PC-3 (cell line): ENCODE measurements around the gene FAM180B. TPM values are rescaled to one million over a fixed set of nuclear protein-coding genes. Genes with fewer than 3 reads are reported as not detected.

ENCODE experiments used
- ATAC-seq: fragments of 200-7000 bp; cut with Tn5 transposase; 2 replicates; pipeline ENCODE4 v1.9.1; 2020; ENCODE audit warnings: mild to moderate bottlenecking, moderate library complexity
- BruUV-seq: library from RNA; stranded (reverse); fragments of 400-500 nt; replicated peaks from 2 replicates; lab custom pipeline; 2021; lab: Mats Ljungman, UMichigan
- CTCF ChIA-PET: fragments of 300-600 bp; sonication (Branson Sonifier 250); formaldehyde crosslinking; loops from one replicate; lab custom pipeline; 2022; ENCODE audit warnings: antibody characterized with exemption; lab: Charles Lee
- POLR2A ChIA-PET: fragments of 300-600 bp; sonication (Branson Sonifier 250); formaldehyde crosslinking; loops from one replicate; lab custom pipeline; 2022; ENCODE audit warnings: antibody characterized with exemption; ENCODE audit not compliant: unreplicated experiment; lab: Charles Lee
- DNase-seq: peaks from one replicate; pipeline ENCODE4 v3.0.0-alpha.2; 2015
- H2AFZ ChIP-seq: fragments of 300-600 bp; sonication (generic); 2 replicates; pipeline ENCODE4 v1.6.0; 2016; ENCODE audit warnings: antibody characterized with exemption, low read length
- H3F3A ChIP-seq: fragments of 300-600 bp; sonication (generic); one replicate; pipeline ENCODE4 v1.6.0; 2017; ENCODE audit warnings: antibody characterized with exemption, low read length, control low read depth, mild to moderate bottlenecking; ENCODE audit not compliant: unreplicated experiment
- H3K27ac ChIP-seq: fragments of 300-600 bp; sonication (generic); 2 replicates; pipeline ENCODE4 v1.5.1; 2016; ENCODE audit warnings: mild to moderate bottlenecking, low read length
- H3K27me3 ChIP-seq: fragments of 300-600 bp; sonication (generic); 2 replicates; pipeline ENCODE4 v1.6.1; 2016; ENCODE audit warnings: low read length, mixed read lengths
- H3K36me3 ChIP-seq: fragments of 300-600 bp; sonication (generic); 2 replicates; pipeline ENCODE4 v1.6.1; 2016; ENCODE audit warnings: low read depth, mixed run types, low read length, mixed read lengths
- H3K4me1 ChIP-seq: fragments of 300-600 bp; sonication (generic); 2 replicates; pipeline ENCODE4 v1.5.1; 2016; ENCODE audit warnings: low read length; ENCODE audit not compliant: insufficient read depth
- H3K4me2 ChIP-seq: fragments of 300-600 bp; sonication (generic); 2 replicates; pipeline ENCODE4 v1.6.0; 2016; ENCODE audit warnings: low read length
- H3K4me3 ChIP-seq: fragments of 300-600 bp; sonication (generic); 2 replicates; pipeline ENCODE4 v1.5.1; 2016; ENCODE audit warnings: mild to moderate bottlenecking, low read length, mixed read lengths
- H3K79me2 ChIP-seq: fragments of 300-600 bp; sonication (generic); 2 replicates; pipeline ENCODE4 v1.6.1; 2017; ENCODE audit warnings: low read length, mixed read lengths
- H3K9ac ChIP-seq: fragments of 300-600 bp; sonication (generic); 2 replicates; pipeline ENCODE4 v1.6.0; 2016; ENCODE audit warnings: mild to moderate bottlenecking, low read length
- H3K9me2 ChIP-seq: fragments of 300-600 bp; sonication (generic); replicated peaks from 2 replicates; pipeline ENCODE4 v1.6.1; 2016; ENCODE audit warnings: mixed run types, low read length, mixed read lengths
- H3K9me3 ChIP-seq: fragments of 300-600 bp; sonication (generic); 2 replicates; pipeline ENCODE4 v1.6.1; 2016; ENCODE audit warnings: low read length, mixed read lengths
- H4K20me1 ChIP-seq: fragments of 300-600 bp; sonication (generic); 2 replicates; pipeline ENCODE4 v1.6.1; 2016; ENCODE audit warnings: low read length, mixed read lengths
- EZH2 ChIP-seq: fragments of 300-600 bp; sonication (generic); IDR thresholded peaks from one replicate; pipeline ENCODE4 v1.6.1; 2017; ENCODE audit warnings: antibody characterized with exemption, mild to moderate bottlenecking, low read length; ENCODE audit not compliant: unreplicated experiment
- EZH2phosphoT487 ChIP-seq: fragments of 300-600 bp; sonication (generic); IDR thresholded peaks from 2 replicates; pipeline ENCODE4 v1.6.1; 2018; ENCODE audit warnings: mild to moderate bottlenecking, antibody characterized with exemption, low read length, borderline replicate concordance
- intact Hi-C: fragments of 100-400 bp; cut with micrococcal nuclease; formaldehyde crosslinking; loops from 2 replicates; pipeline ENCODE4 v1.9.0; 2023
- total RNA-seq: library from RNA; depleted of rRNA; stranded (reverse); fragments of >200 nt; gene quantifications from 2 replicates; pipeline ENCODE4 v1.2.3, GENCODE V29; 2014
- TF ChIP-seq, protein P1 (sequence below): fragments of 300-600 bp; sonication (generic); conservative IDR thresholded peaks from 2 replicates; pipeline ENCODE4 v1.5.1; 2017; ENCODE audit warnings: antibody characterized with exemption, low read depth, mild to moderate bottlenecking, low read length

The FAM180B gene
- total RNA-seq, 1 experiment from 2014 or later: not detected

DNA sequence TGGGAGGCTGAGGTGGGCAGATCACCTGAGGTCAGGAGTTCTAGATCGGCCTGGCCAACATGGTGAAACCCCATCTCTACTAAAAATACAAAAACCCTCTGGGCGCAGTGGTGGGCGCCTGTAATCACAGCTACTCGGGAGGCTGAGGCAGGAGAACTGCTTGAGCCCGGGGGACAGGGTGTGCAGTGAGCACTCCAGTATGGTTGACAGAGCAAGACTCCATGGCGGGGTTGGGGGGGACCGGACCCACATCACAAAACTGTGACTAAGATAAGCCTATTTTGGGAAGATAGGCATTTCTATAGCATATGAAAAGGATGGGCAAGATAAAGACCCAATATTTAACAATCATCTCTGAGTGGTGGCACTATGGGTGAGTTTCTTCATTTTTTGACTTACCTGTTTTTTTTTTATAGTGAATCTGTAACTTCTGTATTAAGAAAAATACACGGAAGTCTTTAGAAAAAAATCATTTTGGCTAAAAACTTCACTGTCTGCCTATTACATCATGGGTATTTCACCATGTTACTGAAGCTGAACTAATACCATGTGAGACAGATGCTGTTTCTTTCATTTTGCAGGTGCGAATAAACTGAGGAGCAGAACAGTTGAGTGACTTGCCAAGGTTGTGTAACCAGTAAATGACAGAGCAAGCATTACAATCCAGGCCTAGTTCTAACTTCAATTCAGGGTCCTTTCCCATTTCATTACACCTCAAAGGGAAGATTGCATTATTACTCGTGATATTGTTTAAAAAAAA lies 36.0 kb upstream of the FAM180B start:
- peaks cover 12% of the 10 kb centered on the region; the same call in 1 of the 2 replicates for H3K36me3 ChIP-seq
- no peaks in the 10 kb centered on the region for H3F3A ChIP-seq
- peak overlapping the region; percentile 86 for H3K4me2 ChIP-seq
- no peak for DNase-seq
- TF ChIP-seq, protein P1, sequence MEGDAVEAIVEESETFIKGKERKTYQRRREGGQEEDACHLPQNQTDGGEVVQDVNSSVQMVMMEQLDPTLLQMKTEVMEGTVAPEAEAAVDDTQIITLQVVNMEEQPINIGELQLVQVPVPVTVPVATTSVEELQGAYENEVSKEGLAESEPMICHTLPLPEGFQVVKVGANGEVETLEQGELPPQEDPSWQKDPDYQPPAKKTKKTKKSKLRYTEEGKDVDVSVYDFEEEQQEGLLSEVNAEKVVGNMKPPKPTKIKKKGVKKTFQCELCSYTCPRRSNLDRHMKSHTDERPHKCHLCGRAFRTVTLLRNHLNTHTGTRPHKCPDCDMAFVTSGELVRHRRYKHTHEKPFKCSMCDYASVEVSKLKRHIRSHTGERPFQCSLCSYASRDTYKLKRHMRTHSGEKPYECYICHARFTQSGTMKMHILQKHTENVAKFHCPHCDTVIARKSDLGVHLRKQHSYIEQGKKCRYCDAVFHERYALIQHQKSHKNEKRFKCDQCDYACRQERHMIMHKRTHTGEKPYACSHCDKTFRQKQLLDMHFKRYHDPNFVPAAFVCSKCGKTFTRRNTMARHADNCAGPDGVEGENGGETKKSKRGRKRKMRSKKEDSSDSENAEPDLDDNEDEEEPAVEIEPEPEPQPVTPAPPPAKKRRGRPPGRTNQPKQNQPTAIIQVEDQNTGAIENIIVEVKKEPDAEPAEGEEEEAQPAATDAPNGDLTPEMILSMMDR: no peak
- no peak for TF ChIP-seq EZH2phosphoT487
- no peak for TF ChIP-seq EZH2
- no peak for ATAC-seq
- no peak overlapping the region for H3K9ac ChIP-seq
- H3K4me1 ChIP-seq: peaks cover 12% of the 10 kb centered on the region
- H3K4me3 ChIP-seq: peak overlapping the region; percentile 93; the same call in 1 of the 2 replicates
- intact Hi-C loops: no loop called here
- no peaks in the 10 kb centered on the region for H3K9me3 ChIP-seq
- no TSS peak for BruUV-seq
- H2AFZ ChIP-seq: no peak overlapping the region
- peaks cover 74% of the 10 kb centered on the region for H3K79me2 ChIP-seq
- H3K27me3 ChIP-seq: no peaks in the 10 kb centered on the region
- ChIA-PET CTCF (interaction anchor here (0.5 kb wide), 1 partner anchor 96 kb away, joined by 4 read pairs; no protein-coding TSS in a partner anchor), POLR2A (no interaction called here)
- H3K27ac ChIP-seq: no peak overlapping the region
- no peaks in the 10 kb centered on the region for H3K9me2 ChIP-seq
- peaks cover 34% of the 10 kb centered on the region for H4K20me1 ChIP-seq

DNA sequence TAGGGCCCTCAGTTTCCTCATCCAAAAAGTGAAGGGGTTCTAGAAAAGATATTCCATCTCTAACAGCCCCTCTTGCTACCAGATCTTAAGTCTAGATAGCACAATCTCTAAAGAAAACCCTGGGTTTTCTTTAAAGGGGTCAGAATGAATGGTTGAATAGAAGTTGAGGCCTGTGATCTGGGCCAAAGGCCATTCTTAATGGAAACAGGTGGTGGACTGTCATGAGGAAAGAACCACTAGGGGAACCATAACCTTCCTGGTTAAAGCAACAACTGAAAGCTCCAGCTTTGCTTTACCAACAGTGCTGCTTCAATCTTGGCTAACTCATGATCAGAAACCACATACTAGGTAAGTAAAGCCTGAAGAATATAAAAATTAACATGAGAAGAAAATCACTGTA lies 35.4 kb upstream of the FAM180B start:
- Histone ChIP-seq H3K27me3 (no peaks in the 10 kb centered on the region), H3K4me1 (peaks cover 12% of the 10 kb centered on the region), H4K20me1 (peaks cover 34% of the 10 kb centered on the region), H3K9ac (no peak overlapping the region), H3K9me3 (no peaks in the 10 kb centered on the region), H3K27ac (no peak overlapping the region), H3K36me3 (peaks cover 12% of the 10 kb centered on the region; the same call in 1 of the 2 replicates), H3K4me2 (peak overlapping the region; percentile 86), H3F3A (no peaks in the 10 kb centered on the region), H3K79me2 (peaks cover 69% of the 10 kb centered on the region), H3K9me2 (no peaks in the 10 kb centered on the region), H2AFZ (no peak overlapping the region), H3K4me3 (peak overlapping the region; percentile 93)
- ChIA-PET CTCF (interaction anchor here (0.5 kb wide), 1 partner anchor 97 kb away, joined by 4 read pairs; no protein-coding TSS in a partner anchor), POLR2A (interaction anchor here (0.7 kb wide), 1 partner anchor 330 kb away, joined by 27 read pairs; no protein-coding TSS in a partner anchor)
- intact Hi-C loops: no loop called here
- no peak for ATAC-seq
- peak; percentile 45 for DNase-seq
- no TSS peak for BruUV-seq
- TF ChIP-seq EZH2phosphoT487 (no peak), EZH2 (no peak)
- TF ChIP-seq, protein P1: peak; percentile 56
